H9 (cell line): ENCODE results near the gene MBNL1. TPM values are rescaled to one million over a fixed set of nuclear protein-coding genes. Genes with fewer than 3 reads are reported as not detected.

ENCODE experiments used
- DNase-seq: peaks from one replicate; pipeline ENCODE4 v3.0.0-alpha.2; 2017
- H2AFZ ChIP-seq: one replicate; pipeline ENCODE4 v1.6.1; 2013; ENCODE audit warnings: mild to moderate bottlenecking, low read length, control low read depth, moderate library complexity
- H2AK5ac ChIP-seq: 2 replicates; pipeline ENCODE4 v1.6.1; 2013; ENCODE audit warnings: low read length, control low read depth, mixed read lengths; ENCODE audit not compliant: insufficient read length
- H2BK120ac ChIP-seq: one replicate; pipeline ENCODE4 v1.6.1; 2013; ENCODE audit warnings: low read depth, mild to moderate bottlenecking, low read length, control low read depth, inconsistent platforms; ENCODE audit not compliant: poor library complexity, severe bottlenecking
- H2BK12ac ChIP-seq: 2 replicates; pipeline ENCODE4 v1.6.1; 2013; ENCODE audit warnings: low read length, control low read depth, mixed read lengths, low read depth; ENCODE audit not compliant: insufficient read length
- H2BK15ac ChIP-seq: 2 replicates; pipeline ENCODE4 v1.6.1; 2013; ENCODE audit warnings: low read depth, low read length, control low read depth
- H2BK20ac ChIP-seq: one replicate; pipeline ENCODE4 v1.6.1; 2013; ENCODE audit warnings: low read depth, mild to moderate bottlenecking, low read length, control low read depth, inconsistent platforms; ENCODE audit not compliant: poor library complexity, severe bottlenecking
- H2BK5ac ChIP-seq: 2 replicates; pipeline ENCODE4 v1.6.1; 2013; ENCODE audit warnings: low read length, control low read depth, mixed read lengths; ENCODE audit not compliant: insufficient read length
- H3K14ac ChIP-seq: 2 replicates; pipeline ENCODE4 v1.6.1; 2013; ENCODE audit warnings: low read length, control low read depth; ENCODE audit not compliant: insufficient read depth
- H3K18ac ChIP-seq: 2 replicates; pipeline ENCODE4 v1.6.1; 2013; ENCODE audit warnings: low read depth, mild to moderate bottlenecking, mixed read lengths, low read length, control low read depth; ENCODE audit not compliant: insufficient read length
- H3K23ac ChIP-seq: 2 replicates; pipeline ENCODE4 v1.6.1; 2013; ENCODE audit warnings: low read length, control low read depth, mixed read lengths, low read depth; ENCODE audit not compliant: insufficient read length
- H3K23me2 ChIP-seq: 2 replicates; pipeline ENCODE4 v1.6.1; 2013; ENCODE audit warnings: low read depth, mild to moderate bottlenecking, mixed read lengths, low read length, control low read depth; ENCODE audit not compliant: insufficient read length, poor library complexity, severe bottlenecking
- H3K27ac ChIP-seq: 2 replicates; pipeline ENCODE4 v1.5.1; 2013; ENCODE audit warnings: low read length, control low read depth, mixed read lengths, low read depth; ENCODE audit not compliant: insufficient read length
- H3K27me3 ChIP-seq: 2 replicates; pipeline ENCODE4 v1.6.1; 2013; ENCODE audit warnings: low read length, control low read depth, inconsistent platforms; ENCODE audit not compliant: insufficient read depth
- H3K4ac ChIP-seq: 2 replicates; pipeline ENCODE4 v1.6.1; 2013; ENCODE audit warnings: low read depth, mild to moderate bottlenecking, control low read depth, inconsistent platforms, low read length, moderate library complexity
- H3K4me1 ChIP-seq: 2 replicates; pipeline ENCODE4 v1.6.1; 2013; ENCODE audit warnings: low read length, control low read depth, inconsistent platforms; ENCODE audit not compliant: insufficient read depth
- H3K4me2 ChIP-seq: 2 replicates; pipeline ENCODE4 v1.6.1; 2013; ENCODE audit warnings: low read length, control low read depth, mixed read lengths; ENCODE audit not compliant: insufficient read length, insufficient read depth
- H3K56ac ChIP-seq: 2 replicates; pipeline ENCODE4 v1.6.1; 2013; ENCODE audit warnings: low read depth, mild to moderate bottlenecking, mixed read lengths, low read length, control low read depth; ENCODE audit not compliant: insufficient read length
- H3K79me1 ChIP-seq: 2 replicates; pipeline ENCODE4 v1.6.1; 2013; ENCODE audit warnings: low read depth, mild to moderate bottlenecking, moderate library complexity, low read length, control low read depth, inconsistent platforms; ENCODE audit not compliant: insufficient read depth, poor library complexity, severe bottlenecking
- H3K79me2 ChIP-seq: 2 replicates; pipeline ENCODE4 v1.6.1; 2013; ENCODE audit warnings: low read length, control low read depth, inconsistent platforms; ENCODE audit not compliant: insufficient read depth
- H3K9ac ChIP-seq: 2 replicates; pipeline ENCODE4 v1.6.1; 2013; ENCODE audit warnings: low read length, control low read depth, mixed read lengths; ENCODE audit not compliant: insufficient read length; ENCODE audit errors: extremely low read depth
- H3K9me3 ChIP-seq: one replicate; pipeline ENCODE4 v1.6.1; 2013; ENCODE audit warnings: low read depth, low read length, inconsistent platforms; ENCODE audit not compliant: control insufficient read depth
- H3T11ph ChIP-seq: one replicate; pipeline ENCODE4 v1.6.1; 2013; ENCODE audit warnings: mild to moderate bottlenecking, low read length, control low read depth, inconsistent platforms
- H4K20me1 ChIP-seq: one replicate; pipeline ENCODE4 v1.6.1; 2013; ENCODE audit not compliant: control insufficient read depth, insufficient read length, insufficient read depth
- H4K5ac ChIP-seq: 2 replicates; pipeline ENCODE4 v1.6.1; 2013; ENCODE audit warnings: low read depth, mild to moderate bottlenecking, mixed read lengths, low read length, control low read depth; ENCODE audit not compliant: insufficient read length
- H4K8ac ChIP-seq: replicated peaks from 2 replicates; pipeline ENCODE4 v1.6.1; 2013; ENCODE audit warnings: low read length, control low read depth, mixed read lengths, low read depth; ENCODE audit not compliant: insufficient read length
- H4K91ac ChIP-seq: 2 replicates; pipeline ENCODE4 v1.6.1; 2013; ENCODE audit warnings: low read depth, mild to moderate bottlenecking, moderate library complexity, mixed read lengths, low read length, control low read depth; ENCODE audit not compliant: insufficient read length
- H3K27ac Mint-ChIP-seq, 3 experiments: 2 replicates in 2 of 3; 3 replicates in 1 of 3; pipeline ENCODE4 v1.8.0; 2020 to 2021; ENCODE audit warnings: mixed read lengths in 3 of 3, mild to moderate bottlenecking in 1 of 3, moderate library complexity in 1 of 3
- H3K27me3 Mint-ChIP-seq: 2 replicates; pipeline ENCODE4 v1.8.0; 2021; ENCODE audit warnings: low read depth, mild to moderate bottlenecking, moderate library complexity, mixed read lengths
- H3K36me3 Mint-ChIP-seq, 3 experiments: 2 replicates in 2 of 3; 3 replicates in 1 of 3; pipeline ENCODE4 v1.8.0; 2020 to 2021; ENCODE audit warnings: low read depth in 3 of 3, mixed read lengths in 3 of 3; ENCODE audit not compliant: insufficient read depth in 1 of 3
- H3K4me1 Mint-ChIP-seq, 2 experiments: 2 replicates each; pipeline ENCODE4 v1.8.0; 2020; ENCODE audit warnings: mixed read lengths in 2 of 2
- H3K4me3 Mint-ChIP-seq, 2 experiments: 2 replicates in 1 of 2; 3 replicates in 1 of 2; pipeline ENCODE4 v1.8.0; 2020 to 2021; ENCODE audit warnings: mild to moderate bottlenecking in 2 of 2, mixed read lengths in 2 of 2, moderate library complexity in 1 of 2
- H3K9me3 Mint-ChIP-seq, 2 experiments: 2 replicates in 1 of 2; 3 replicates in 1 of 2; pipeline ENCODE4 v1.8.0; 2020; ENCODE audit warnings: mild to moderate bottlenecking in 2 of 2, mixed read lengths in 2 of 2, moderate library complexity in 1 of 2
- CTCF ChIP-seq: fragments of 200-600 bp; sonication (generic); conservative IDR thresholded peaks from 3 replicates; pipeline ENCODE4 v1.8.0; 2021; ENCODE audit warnings: antibody characterized with exemption, mild to moderate bottlenecking
- WGBS: extraction: QIAGEN DNeasy Blood & Tissue Kit; methylation state at CpG from one replicate; pipeline ENCODE4 v1.1.7; 2013; ENCODE audit warnings: missing lambda C conversion rate, low lambda C conversion rate, mixed read lengths; ENCODE audit not compliant: insufficient read length; ENCODE audit errors: extremely low coverage; 5-methylcytosine and 5-hydroxymethylcytosine counted together
- total RNA-seq: library from RNA; stranded (reverse); gene quantifications from 2 replicates; pipeline ENCODE4 v1.2.1, GENCODE V29; 2021

The MBNL1 gene
- total RNA-seq, 1 experiment from 2014 or later: 14.9 TPM

GRCh38 chr3:152436707-152437590 lies 168.2 kb downstream of the MBNL1 start:
- no peak overlapping the region for H3K4me2 ChIP-seq
- no peaks in the 10 kb centered on the region for H3K79me1 ChIP-seq
- no peak overlapping the region for H3K56ac ChIP-seq
- H3K27me3 ChIP-seq: no peaks in the 10 kb centered on the region
- peaks cover 8 to 9% of the 10 kb centered on the region in 2 experiments; a peak in 3 of 5 replicates for H3K9me3 Mint-ChIP-seq
- no peaks in the 10 kb centered on the region for H3K27me3 Mint-ChIP-seq
- H3K9ac ChIP-seq: no peak overlapping the region
- no peak for DNase-seq
- no peak overlapping the region for H3K4ac ChIP-seq
- H3K27ac ChIP-seq: no peak overlapping the region
- no peak overlapping the region for H2BK15ac ChIP-seq
- no peak overlapping the region for H3T11ph ChIP-seq
- H3K4me3 Mint-ChIP-seq: no peak overlapping the region
- H3K14ac ChIP-seq: no peak overlapping the region
- no peak overlapping the region for H3K18ac ChIP-seq
- no peak overlapping the region for H4K91ac ChIP-seq
- TF ChIP-seq CTCF: no peak
- peaks cover 14 to 15% (median 15%) of the 10 kb centered on the region in 3 experiments; a peak in 6 of 7 replicates for H3K36me3 Mint-ChIP-seq
- no peaks in the 10 kb centered on the region for H4K20me1 ChIP-seq
- H4K5ac ChIP-seq: no peak overlapping the region
- H4K8ac ChIP-seq: no peak overlapping the region
- H3K23me2 ChIP-seq: no peaks in the 10 kb centered on the region
- no peak overlapping the region for H2BK5ac ChIP-seq
- H2BK120ac ChIP-seq: no peak overlapping the region
- H2AFZ ChIP-seq: no peak overlapping the region
- no CpG with 5 or more reads among the region's 7 CpGs for WGBS
- no peak overlapping the region for H2BK20ac ChIP-seq
- no peaks in the 10 kb centered on the region; the same call in 1 of the 2 replicates for H3K79me2 ChIP-seq
- no peak overlapping the region for H3K23ac ChIP-seq
- H3K27ac Mint-ChIP-seq: 0 out of 7 replicates have a peak overlapping the region, but pooled peaks of 1 of the 3 experiments have one; percentile 55
- H3K4me1 ChIP-seq: no peaks in the 10 kb centered on the region
- no peak overlapping the region for H2BK12ac ChIP-seq
- no peaks in the 10 kb centered on the region for H3K9me3 ChIP-seq
- H2AK5ac ChIP-seq: no peak overlapping the region
- H3K4me1 Mint-ChIP-seq: peaks cover 0 to 3% of the 10 kb centered on the region in 2 experiments; a peak in 2 of 4 replicates
